ENCODE results near the gene SLC13A5. TPM values are rescaled to one million over a fixed set of nuclear protein-coding genes. Genes with fewer than 3 reads are reported as not detected.
A peak's percentile ranks its signal among the peaks of the same experiment; 100 is the strongest.

The SLC13A5 gene
- total and polyA plus RNA-seq, 4 donors, result 88.4 to 399 (median 244) TPM

- no peak for TF ChIP-seq CTCF (IDR thresholded peaks at IDR 0.05; ENCODE audit: low read depth, low read length, missing input control)
- no peak for TF ChIP-seq SP1 (IDR thresholded peaks at IDR 0.05)
- TF ChIP-seq FOXA1 (IDR thresholded peaks at IDR 0.05), result no peak
- no peak for TF ChIP-seq FOXA2 (IDR thresholded peaks at IDR 0.05)
- no peak for TF ChIP-seq HNF4A (conservative IDR thresholded peaks at IDR 0.05)
- no peak for TF ChIP-seq RXRA (IDR thresholded peaks at IDR 0.05)
These were observed 22.5 kb downstream of the SLC13A5 start (continued) for GRCh38 chr17:6690641-6691040.

GRCh38 chr17:6688944-6689343 lies 24.2 kb downstream of the SLC13A5 start:
- Histone ChIP-seq H3K9me3 (ENCODE audit: control insufficient read depth in 4 of 4, low read length in 3 of 4) (no peaks in the 10 kb centered on the region), H3K36me3 (ENCODE audit: control insufficient read depth in 4 of 4, insufficient read depth in 3 of 4, low read depth in 1 of 4, low read length in 3 of 4) (peaks cover 6 to 54% (median 39%) of the 10 kb centered on the region in 4 donors), H3K4me1 (ENCODE audit: control insufficient read depth in 4 of 4, insufficient read depth in 4 of 4, low read length in 3 of 4) (peaks cover 1 to 48% (median 35%) of the 10 kb centered on the region in 4 donors), H3K27me3 (ENCODE audit: control insufficient read depth in 4 of 4, insufficient read depth in 4 of 4, low read length in 3 of 4) (no peaks in the 10 kb centered on the region), H3K9ac (ENCODE audit: low read depth in 1 of 2, low read length in 2 of 2) (no peak overlapping the region), H3K4me3 (ENCODE audit: low read depth in 1 of 3, low read length in 3 of 3) (no peak overlapping the region), H3K27ac (ENCODE audit: low read depth in 1 of 2, low read length in 2 of 2) (no peak overlapping the region)
- 90% methylated on average over 9 of the region's 9 CpGs for WGBS
- TF ChIP-seq ATF3 (IDR thresholded peaks at IDR 0.05), result no peak
- no peak for TF ChIP-seq FOXA2 (IDR thresholded peaks at IDR 0.05)
- TF ChIP-seq NR2F2 (IDR thresholded peaks at IDR 0.05), result no peak
- no peak for TF ChIP-seq EGR1 (IDR thresholded peaks at IDR 0.05; ENCODE audit: low read depth in 2 of 2)
- DNase-seq (ENCODE audit: low spot score), result no peak

GRCh38 chr17:6686026-6686425 lies 27.1 kb downstream of the SLC13A5 start:
- peak overlapping the region; percentile 2 to 19 for H3K27ac ChIP-seq (ENCODE audit: low read depth in 1 of 2, low read length in 2 of 2)
- H3K36me3 ChIP-seq (ENCODE audit: control insufficient read depth in 4 of 4, insufficient read depth in 3 of 4, low read depth in 1 of 4, low read length in 3 of 4), result peaks cover 2 to 29% (median 15%) of the 10 kb centered on the region in 4 donors
- no peak for DNase-seq (ENCODE audit: low spot score)
- H3K9ac ChIP-seq (ENCODE audit: low read depth in 1 of 2, low read length in 2 of 2), result no peak overlapping the region
- no peaks in the 10 kb centered on the region for H3K27me3 ChIP-seq (ENCODE audit: control insufficient read depth in 4 of 4, insufficient read depth in 4 of 4, low read length in 3 of 4)
- H3K4me3 ChIP-seq (ENCODE audit: low read depth in 1 of 3, low read length in 3 of 3), result no peak overlapping the region
- no peak for TF ChIP-seq REST (IDR thresholded peaks at IDR 0.05)
- TF ChIP-seq FOXA2 (IDR thresholded peaks at IDR 0.05), result peak; percentile 5
- peaks cover 4 to 56% (median 41%) of the 10 kb centered on the region in 4 donors for H3K4me1 ChIP-seq (ENCODE audit: control insufficient read depth in 4 of 4, insufficient read depth in 4 of 4, low read length in 3 of 4)
- WGBS, result 48% methylated on average over 4 of the region's 4 CpGs
- H3K9me3 ChIP-seq (ENCODE audit: control insufficient read depth in 4 of 4, low read length in 3 of 4), result no peaks in the 10 kb centered on the region

All from liver (tissue), 9 donors.